Right forelimb (tissue), 1 donor: ENCODE data around the gene BMP8B.

ENCODE experiments used
- DNase-seq: peaks from one replicate; pipeline ENCODE4 v3.0.0-alpha.2; 2018

The BMP8B gene

DNA sequence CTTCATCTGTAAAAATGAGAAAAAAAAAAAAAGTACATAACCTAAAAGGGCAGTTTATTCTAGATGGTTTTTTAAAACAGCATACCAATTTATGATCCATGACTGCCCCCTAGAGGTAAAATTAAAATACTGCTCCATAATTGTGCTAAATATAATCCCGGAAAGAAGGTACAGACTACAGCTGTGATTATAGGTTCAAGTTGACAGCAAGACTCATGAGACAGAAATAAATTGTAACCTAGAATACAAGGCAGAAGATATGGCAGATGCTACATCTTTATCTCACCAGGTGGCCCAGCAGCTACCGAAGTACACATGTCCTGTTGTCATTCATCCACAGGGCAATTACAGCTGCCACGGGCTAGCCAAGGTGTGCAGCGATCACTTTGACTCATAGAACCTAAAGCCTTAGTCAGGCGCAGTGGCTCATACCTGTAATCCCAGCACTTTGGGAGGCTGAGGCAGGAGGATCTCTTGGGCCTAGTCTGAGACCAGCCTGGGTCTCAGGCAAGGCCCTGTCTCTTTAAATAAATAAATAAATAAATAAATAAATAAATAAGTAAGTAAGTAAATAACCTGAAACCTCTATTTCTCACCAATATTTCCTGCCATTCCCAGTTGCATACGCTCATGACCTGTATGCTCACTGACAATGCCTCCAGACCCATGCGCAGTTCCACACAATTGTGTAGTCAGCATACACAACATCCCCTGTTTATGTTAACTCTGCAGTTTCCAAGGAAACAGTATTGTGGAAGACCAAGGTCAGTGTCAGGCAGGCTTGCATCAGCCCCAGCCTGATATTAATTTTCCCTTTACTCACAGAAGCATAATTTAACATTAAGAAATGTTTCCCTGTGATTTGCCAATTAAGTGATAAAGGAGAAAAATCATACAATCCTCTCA is 68.3 kb downstream of the BMP8B start:
- no peak for DNase-seq

GRCh38 chr1:39717809-39718208 is 70.9 kb downstream of the BMP8B start:
- DNase-seq: no peak

GRCh38 chr1:39713557-39713956 is 75.1 kb downstream of the BMP8B start:
- no peak for DNase-seq

DNA sequence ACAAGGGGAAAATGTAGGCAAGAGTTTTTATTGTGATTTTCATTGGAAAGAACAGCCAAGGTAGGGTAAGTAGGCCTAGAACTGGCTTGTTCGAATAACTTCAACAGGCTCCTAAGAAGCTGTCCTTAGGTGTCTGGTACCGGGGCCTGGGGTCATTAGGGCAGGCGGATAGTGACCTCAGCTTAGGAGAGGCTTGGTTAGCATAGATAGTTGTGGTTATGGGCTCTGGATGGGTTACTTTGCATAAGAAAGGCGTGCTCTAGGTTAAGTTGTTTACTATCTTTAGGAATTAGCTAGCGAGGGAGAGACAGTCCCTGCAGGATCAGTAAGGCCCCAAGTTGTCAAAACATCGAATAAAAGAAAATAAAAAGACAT is 76.7 kb downstream of the BMP8B start:
- DNase-seq: no peak

DNA sequence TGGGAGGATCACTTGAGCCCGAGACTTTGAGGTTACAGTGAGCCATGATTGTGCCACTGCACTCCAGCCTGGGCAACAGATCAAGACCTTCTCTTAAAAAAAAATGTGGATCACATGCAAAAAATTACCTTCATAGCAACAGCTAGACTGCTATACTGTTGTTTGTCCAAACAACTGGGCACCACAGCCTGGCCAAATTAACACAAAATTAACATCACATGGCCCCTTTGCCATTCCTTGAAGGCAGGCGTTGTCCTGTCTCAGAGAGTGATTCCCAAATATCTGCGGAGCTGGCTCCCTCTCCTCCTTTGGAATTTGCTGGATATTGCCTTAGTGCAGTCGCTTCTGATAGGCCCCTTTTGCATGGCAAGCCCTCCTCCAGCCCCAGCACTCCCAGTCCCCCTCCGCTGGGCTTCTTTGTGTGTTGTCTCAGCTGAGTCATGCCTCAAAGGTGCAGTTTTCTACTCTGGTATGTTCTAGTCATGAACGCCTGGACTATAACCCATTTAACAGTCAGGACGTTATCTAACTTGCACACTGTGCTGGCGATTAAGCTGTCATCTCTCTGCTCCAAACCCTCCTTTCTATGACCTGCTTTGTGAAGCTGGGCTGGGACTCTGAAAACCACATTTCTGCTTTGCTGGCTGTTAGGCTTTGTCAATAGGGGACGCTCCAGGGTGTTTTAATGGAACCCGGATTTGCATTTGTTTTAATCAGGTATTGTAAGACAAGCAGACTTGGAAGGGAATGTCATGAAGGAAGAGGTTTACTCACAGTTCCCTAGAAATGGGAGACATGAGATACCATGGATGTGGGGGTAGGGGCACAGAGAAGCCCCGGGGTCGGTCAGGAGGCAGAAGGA is 77.3 kb downstream of the BMP8B start:
- no peak for DNase-seq

DNA sequence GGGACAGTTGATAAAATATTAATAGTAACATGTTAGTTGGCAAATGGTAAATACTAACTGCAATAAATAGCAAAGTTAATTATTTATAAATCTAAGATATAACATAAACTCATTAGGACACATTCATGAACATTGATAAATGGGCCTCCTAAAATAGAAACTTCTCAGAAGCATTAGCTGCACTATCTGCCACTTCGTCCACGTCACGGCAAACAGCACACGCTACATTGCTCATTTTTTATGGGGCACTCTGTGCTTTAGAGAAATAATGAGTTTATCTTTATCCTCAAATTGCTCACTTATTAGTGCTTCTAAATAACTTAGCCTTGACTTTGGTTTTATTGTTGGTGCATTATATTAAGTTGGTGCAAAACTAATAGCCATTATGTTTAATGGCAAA is 81.2 kb downstream of the BMP8B start:
- no peak for DNase-seq
